Measurements from ENCODE around the gene CAMKMT.

DNA sequence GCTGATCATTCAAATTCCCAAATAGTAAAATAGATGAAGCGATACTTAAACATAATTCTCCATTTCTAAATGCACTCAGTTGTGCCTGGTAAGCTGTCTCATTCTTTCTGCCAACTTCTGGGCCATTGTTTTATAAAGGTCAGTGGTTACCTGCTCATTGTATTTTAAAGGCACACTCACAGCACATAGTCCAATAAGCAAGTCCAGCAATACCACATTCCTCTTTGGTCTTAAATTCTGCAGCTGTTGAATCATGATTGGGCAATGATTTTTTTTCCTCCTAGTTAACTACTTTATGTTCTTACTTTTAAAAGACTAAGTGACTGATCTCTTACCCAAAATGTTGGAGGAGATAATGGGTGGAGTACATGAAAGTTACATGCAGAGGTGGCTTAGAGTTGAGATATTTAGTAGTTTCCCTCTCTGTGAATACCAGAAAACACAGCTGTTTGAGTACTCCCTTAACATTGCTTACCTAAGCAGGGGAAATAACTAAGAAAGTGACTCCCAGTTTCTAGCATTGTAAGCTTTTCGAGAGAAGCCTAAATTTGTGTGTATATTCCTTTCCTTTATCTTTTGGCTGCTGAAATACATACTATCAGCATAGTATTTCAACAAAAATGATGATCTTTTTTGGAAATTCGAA, 220.7 kb downstream of the CAMKMT start:
- TF ChIP-seq POLR2A (IDR thresholded peaks at IDR 0.05) = no peak
- TF ChIP-seq, protein P1, sequence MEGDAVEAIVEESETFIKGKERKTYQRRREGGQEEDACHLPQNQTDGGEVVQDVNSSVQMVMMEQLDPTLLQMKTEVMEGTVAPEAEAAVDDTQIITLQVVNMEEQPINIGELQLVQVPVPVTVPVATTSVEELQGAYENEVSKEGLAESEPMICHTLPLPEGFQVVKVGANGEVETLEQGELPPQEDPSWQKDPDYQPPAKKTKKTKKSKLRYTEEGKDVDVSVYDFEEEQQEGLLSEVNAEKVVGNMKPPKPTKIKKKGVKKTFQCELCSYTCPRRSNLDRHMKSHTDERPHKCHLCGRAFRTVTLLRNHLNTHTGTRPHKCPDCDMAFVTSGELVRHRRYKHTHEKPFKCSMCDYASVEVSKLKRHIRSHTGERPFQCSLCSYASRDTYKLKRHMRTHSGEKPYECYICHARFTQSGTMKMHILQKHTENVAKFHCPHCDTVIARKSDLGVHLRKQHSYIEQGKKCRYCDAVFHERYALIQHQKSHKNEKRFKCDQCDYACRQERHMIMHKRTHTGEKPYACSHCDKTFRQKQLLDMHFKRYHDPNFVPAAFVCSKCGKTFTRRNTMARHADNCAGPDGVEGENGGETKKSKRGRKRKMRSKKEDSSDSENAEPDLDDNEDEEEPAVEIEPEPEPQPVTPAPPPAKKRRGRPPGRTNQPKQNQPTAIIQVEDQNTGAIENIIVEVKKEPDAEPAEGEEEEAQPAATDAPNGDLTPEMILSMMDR (IDR thresholded peaks at IDR 0.05) = no peak
